WTC11 (cell line): ENCODE measurements around the gene SPOUT1. TPM values are rescaled to one million over a fixed set of nuclear protein-coding genes. Genes with fewer than 3 reads are reported as not detected.

Experiments used
- AFF4 ChIP-seq: sonication (generic); formaldehyde crosslinking; IDR thresholded peaks from 2 replicates; pipeline ENCODE4 v1.8.1; 2023; ENCODE audit warnings: mild to moderate bottlenecking, missing genetic modification reagents, borderline replicate concordance
- ARID4B ChIP-seq: sonication (generic); formaldehyde crosslinking; IDR thresholded peaks from 2 replicates; pipeline ENCODE4 v1.8.0; 2023; ENCODE audit warnings: missing genetic modification reagents, mild to moderate bottlenecking, borderline replicate concordance
- ATF1 ChIP-seq: sonication (generic); formaldehyde crosslinking; IDR thresholded peaks from 2 replicates; pipeline ENCODE4 v1.8.1; 2023; ENCODE audit warnings: mild to moderate bottlenecking, moderate library complexity, missing genetic modification reagents
- ATF2 ChIP-seq: sonication (generic); formaldehyde crosslinking; IDR thresholded peaks from 2 replicates; pipeline ENCODE4 v1.8.1; 2022; ENCODE audit warnings: low read depth, missing genetic modification reagents, borderline replicate concordance
- CREM ChIP-seq: sonication (generic); formaldehyde crosslinking; IDR thresholded peaks from 2 replicates; pipeline ENCODE4 v1.8.1; 2022; ENCODE audit warnings: mild to moderate bottlenecking, missing genetic modification reagents, moderate library complexity
- E2F5 ChIP-seq: sonication (generic); formaldehyde crosslinking; IDR thresholded peaks from 2 replicates; pipeline ENCODE4 v1.8.1; 2022; ENCODE audit warnings: mild to moderate bottlenecking, moderate library complexity, missing genetic modification reagents
- ELF4 ChIP-seq: sonication (generic); formaldehyde crosslinking; IDR thresholded peaks from 2 replicates; pipeline ENCODE4 v1.8.1; 2022; ENCODE audit warnings: low read depth, mild to moderate bottlenecking, moderate library complexity, missing genetic modification reagents
- EMX1 ChIP-seq: fragments of 250-450 bp; sonication (Bioruptor Pico); IDR thresholded peaks from 2 replicates; pipeline ENCODE4 v1.8.0; 2021; ENCODE audit warnings: mild to moderate bottlenecking
- ESRRA ChIP-seq: sonication (generic); formaldehyde crosslinking; IDR thresholded peaks from 2 replicates; pipeline ENCODE4 v1.8.1; 2022; ENCODE audit warnings: mild to moderate bottlenecking, missing genetic modification reagents, borderline replicate concordance
- ETV6 ChIP-seq: sonication (generic); formaldehyde crosslinking; IDR thresholded peaks from 2 replicates; pipeline ENCODE4 v1.8.1; 2022; ENCODE audit warnings: mild to moderate bottlenecking, missing genetic modification reagents
- GTF2I ChIP-seq: fragments of 250-450 bp; sonication (Bioruptor Pico); conservative IDR thresholded peaks from 2 replicates; pipeline ENCODE4 v1.4.0; 2021; ENCODE audit warnings: mild to moderate bottlenecking
- NR1H2 ChIP-seq: sonication (generic); formaldehyde crosslinking; IDR thresholded peaks from 2 replicates; pipeline ENCODE4 v1.9.0; 2021; ENCODE audit warnings: mild to moderate bottlenecking, moderate library complexity, missing genetic modification reagents
- TCF7 ChIP-seq: sonication (generic); formaldehyde crosslinking; IDR thresholded peaks from 2 replicates; pipeline ENCODE4 v1.8.0; 2022; ENCODE audit warnings: mild to moderate bottlenecking, low read depth, missing genetic modification reagents, moderate library complexity
- TEAD4 ChIP-seq: sonication (generic); formaldehyde crosslinking; IDR thresholded peaks from 2 replicates; pipeline ENCODE4 v1.8.0; 2022; ENCODE audit warnings: mild to moderate bottlenecking, missing genetic modification reagents
- TP53 ChIP-seq: sonication (generic); formaldehyde crosslinking; IDR thresholded peaks from 2 replicates; pipeline ENCODE4 v1.8.1; 2023; ENCODE audit warnings: mild to moderate bottlenecking, missing genetic modification reagents
- USF2 ChIP-seq: sonication (generic); formaldehyde crosslinking; IDR thresholded peaks from 2 replicates; pipeline ENCODE4 v1.8.1; 2023; ENCODE audit warnings: mild to moderate bottlenecking, missing genetic modification reagents, moderate library complexity
- ZBTB43 ChIP-seq: sonication (generic); formaldehyde crosslinking; IDR thresholded peaks from 2 replicates; pipeline ENCODE4 v1.8.1; 2023; ENCODE audit warnings: mild to moderate bottlenecking, missing genetic modification reagents
- ZMAT4 ChIP-seq: fragments of 250-450 bp; sonication (Bioruptor Pico); IDR thresholded peaks from 2 replicates; pipeline ENCODE4 v1.9.0; 2021; ENCODE audit warnings: mild to moderate bottlenecking
- ZNF219 ChIP-seq: sonication (generic); formaldehyde crosslinking; IDR thresholded peaks from 2 replicates; pipeline ENCODE4 v1.8.0; 2023; ENCODE audit warnings: missing genetic modification reagents, mild to moderate bottlenecking, borderline replicate concordance
- ZNF396 ChIP-seq: fragments of 250-450 bp; sonication (Bioruptor Pico); IDR thresholded peaks from 2 replicates; pipeline ENCODE4 v1.8.0; 2021; ENCODE audit warnings: mild to moderate bottlenecking, moderate library complexity, borderline replicate concordance
- ZNF416 ChIP-seq: fragments of 250-450 bp; sonication (Bioruptor Pico); IDR thresholded peaks from 2 replicates; pipeline ENCODE4 v1.9.0; 2021; ENCODE audit warnings: mild to moderate bottlenecking, inconsistent platforms
- ZNF423 ChIP-seq: fragments of 250-450 bp; sonication (Bioruptor Pico); IDR thresholded peaks from 2 replicates; pipeline ENCODE4 v2.1.2; 2022; ENCODE audit warnings: mild to moderate bottlenecking, moderate library complexity
- ZNF512 ChIP-seq: sonication (generic); formaldehyde crosslinking; IDR thresholded peaks from 2 replicates; pipeline ENCODE4 v1.8.1; 2022; ENCODE audit warnings: missing genetic modification reagents, borderline replicate concordance
- total RNA-seq: library from RNA; stranded (reverse); gene quantifications from 3 replicates; pipeline ENCODE4 v1.2.3, GENCODE V29; 2021

Gene SPOUT1
- total RNA-seq, 1 experiment from 2014 or later = 79.3 TPM

- TF ChIP-seq ARID4B (CRISPR knock-in tag) (peak; percentile 83), TP53 (CRISPR knock-in tag) (no peak), GTF2I (CRISPR knock-in tag) (no peak), ZNF396 (no peak), ZNF423 (CRISPR knock-in tag) (peak; percentile 32; the same call in 1 of the 2 replicates), E2F5 (CRISPR knock-in tag) (peak; percentile 72; the same call in 1 of the 2 replicates), ESRRA (no peak), ATF2 (no peak), ZMAT4 (CRISPR knock-in tag) (no peak), ATF1 (CRISPR knock-in tag) (0 out of 2 replicates have a peak, but pooled peaks have one; percentile 40), ETV6 (CRISPR knock-in tag) (peak; percentile 69), ZNF416 (CRISPR knock-in tag) (peak; percentile 86; the same call in 1 of the 2 replicates), CREM (CRISPR knock-in tag) (peak; percentile 76; the same call in 1 of the 2 replicates), AFF4 (no peak), TEAD4 (CRISPR knock-in tag) (0 out of 2 replicates have a peak, but pooled peaks have one; percentile 13), TCF7 (CRISPR knock-in tag) (peak; percentile 60; the same call in 1 of the 2 replicates), ZNF219 (CRISPR knock-in tag) (no peak), ELF4 (CRISPR knock-in tag) (no peak), ZNF512 (CRISPR knock-in tag) (no peak), NR1H2 (CRISPR knock-in tag) (no peak), USF2 (no peak), ZBTB43 (CRISPR knock-in tag) (peak; percentile 93), EMX1 (CRISPR knock-in tag) (no peak; the same call in 1 of the 2 replicates)
These were observed at the start of gene SPOUT1 (continued) for GRCh38 chr9:128829477-128830251.
